ENCODE results near the gene JMJD4. TPM values are rescaled to one million over a fixed set of nuclear protein-coding genes. Genes with fewer than 3 reads are reported as not detected.

The JMJD4 gene
- total and polyA plus RNA-seq, 2 of the 4 experiments (the other 2 are of a cell fraction) = 24.6 to 28.5 TPM

DNA sequence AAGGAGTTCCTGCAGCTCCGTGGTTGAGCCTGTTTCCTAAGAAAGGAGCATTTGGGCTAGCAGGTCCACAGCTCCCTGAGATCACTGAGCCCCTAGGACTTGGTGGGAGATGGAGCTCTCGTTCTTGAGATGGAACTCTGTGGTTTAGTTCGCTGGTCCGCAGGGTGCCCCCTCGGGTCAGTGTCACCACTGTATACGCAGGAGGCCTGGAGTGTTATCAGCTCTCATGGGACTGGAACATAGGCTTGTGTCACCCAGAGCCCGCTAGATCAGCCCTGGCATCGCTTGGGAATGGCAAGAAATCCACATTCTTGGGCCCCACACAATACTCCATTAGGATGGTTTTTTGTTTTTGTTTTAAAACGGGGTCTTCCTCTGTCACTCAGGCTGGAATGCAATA is 3.7 kb upstream of the JMJD4 start:
- Histone ChIP-seq H4K8ac (ENCODE audit: low read depth in 2 of 2, low read length in 2 of 2) (no peak overlapping the region), H3K4ac (ENCODE audit: low read depth, low read length) (no peak overlapping the region), H3K56ac (ENCODE audit: extremely low read depth, insufficient read depth, low read length) (no peak overlapping the region), H2BK15ac (ENCODE audit: low read depth, low read length) (no peak overlapping the region), H3K4me2 (ENCODE audit: low read depth, low read length) (no peak overlapping the region), H3K18ac (ENCODE audit: low read depth, low read length) (no peak overlapping the region), H3K14ac (replicated peaks; ENCODE audit: low read depth, low read length) (no peak overlapping the region), H2BK5ac (ENCODE audit: low read depth, low read length, poor library complexity, severe bottlenecking) (no peak overlapping the region), H4K20me1 (ENCODE audit: insufficient read depth, low read length) (peaks cover 28% of the 10 kb centered on the region), H3K27ac (ENCODE audit: insufficient read depth, low read length) (no peak overlapping the region), H2BK20ac (ENCODE audit: low read depth, low read length) (no peak overlapping the region), H2AK5ac (ENCODE audit: low read depth, low read length) (no peak overlapping the region), H4K91ac (ENCODE audit: insufficient read depth, low read depth, low read length) (no peak overlapping the region), H3K27me3 (ENCODE audit: control insufficient read depth, insufficient read depth, low read length) (no peaks in the 10 kb centered on the region), H3K36me3 (ENCODE audit: control insufficient read depth, insufficient read depth, low read length) (peaks cover 6% of the 10 kb centered on the region), H2AFZ (replicated peaks; ENCODE audit: low read length, poor library complexity) (no peak overlapping the region), H3K4me1 (ENCODE audit: control insufficient read depth, insufficient read depth, low read length) (peaks cover 7% of the 10 kb centered on the region; the same call in 1 of the 2 replicates), H2BK120ac (ENCODE audit: low read depth, low read length) (no peak overlapping the region), H3K9me3 (ENCODE audit: control insufficient read depth, insufficient read depth, low read length) (no peaks in the 10 kb centered on the region), H3K9ac (ENCODE audit: low read depth, low read length) (no peak overlapping the region), H3K4me3 (ENCODE audit: insufficient read depth, low read depth, low read length) (no peak overlapping the region), H3K23ac (ENCODE audit: low read depth, low read length) (no peak overlapping the region), H2AK9ac (replicated peaks; ENCODE audit: low read depth, low read length, poor library complexity) (no peak overlapping the region), H4K5ac (ENCODE audit: low read depth, low read length) (no peak overlapping the region), H3K9me1 (ENCODE audit: insufficient read depth, low read length) (peaks cover 24% of the 10 kb centered on the region), H3K79me1 (ENCODE audit: low read depth in 1 of 2, low read length in 2 of 2) (peaks cover 30 to 83% of the 10 kb centered on the region in 2 experiments)
- DNase-seq (no peak), ATAC-seq (ENCODE audit: low read depth) (no peak)
- in situ Hi-C loops (cut with MboI; ENCODE audit: low sequenced_read_pairs) = no loop called here
- 86% methylated on average over 1 of the region's 9 CpGs; no CpG with 5 or more reads in 1 of the 2 experiments for WGBS, 2 experiments (ENCODE audit: extremely low coverage in 2 of 2, insufficient read length in 1 of 2)
- dilution Hi-C loops (cut with HindIII; ENCODE audit: low sequenced_read_pairs, unreplicated experiment) = no loop called here
- ChIA-PET POLR2A (ENCODE audit: unreplicated experiment) (no interaction called here), CTCF (no interaction called here)
- TF ChIP-seq, protein P1, sequence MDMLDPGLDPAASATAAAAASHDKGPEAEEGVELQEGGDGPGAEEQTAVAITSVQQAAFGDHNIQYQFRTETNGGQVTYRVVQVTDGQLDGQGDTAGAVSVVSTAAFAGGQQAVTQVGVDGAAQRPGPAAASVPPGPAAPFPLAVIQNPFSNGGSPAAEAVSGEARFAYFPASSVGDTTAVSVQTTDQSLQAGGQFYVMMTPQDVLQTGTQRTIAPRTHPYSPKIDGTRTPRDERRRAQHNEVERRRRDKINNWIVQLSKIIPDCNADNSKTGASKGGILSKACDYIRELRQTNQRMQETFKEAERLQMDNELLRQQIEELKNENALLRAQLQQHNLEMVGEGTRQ (IDR thresholded peaks at IDR 0.05; ENCODE audit: low read depth, low read length) = no peak
- no peak for TF ChIP-seq MAFK (IDR thresholded peaks at IDR 0.05; ENCODE audit: low read depth, low read length)
- TF ChIP-seq CHD1 (IDR thresholded peaks at IDR 0.05; ENCODE audit: low read depth, low read length) = no peak
- TF ChIP-seq, protein P2, sequence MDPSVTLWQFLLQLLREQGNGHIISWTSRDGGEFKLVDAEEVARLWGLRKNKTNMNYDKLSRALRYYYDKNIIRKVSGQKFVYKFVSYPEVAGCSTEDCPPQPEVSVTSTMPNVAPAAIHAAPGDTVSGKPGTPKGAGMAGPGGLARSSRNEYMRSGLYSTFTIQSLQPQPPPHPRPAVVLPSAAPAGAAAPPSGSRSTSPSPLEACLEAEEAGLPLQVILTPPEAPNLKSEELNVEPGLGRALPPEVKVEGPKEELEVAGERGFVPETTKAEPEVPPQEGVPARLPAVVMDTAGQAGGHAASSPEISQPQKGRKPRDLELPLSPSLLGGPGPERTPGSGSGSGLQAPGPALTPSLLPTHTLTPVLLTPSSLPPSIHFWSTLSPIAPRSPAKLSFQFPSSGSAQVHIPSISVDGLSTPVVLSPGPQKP (IDR thresholded peaks at IDR 0.05; ENCODE audit: borderline replicate concordance, low read depth, low read length) = no peak
- no peak for TF ChIP-seq RAD21 (IDR thresholded peaks at IDR 0.05; ENCODE audit: low read length)
- TF ChIP-seq FOS (IDR thresholded peaks at IDR 0.05; ENCODE audit: low read depth, low read length) = no peak
- no peak for TF ChIP-seq NFE2L2 (IDR thresholded peaks at IDR 0.05; ENCODE audit: low read depth, low read length)
- BruUV-seq (replicated peaks) = no TSS peak
- intact Hi-C loops (cut with micrococcal nuclease) = no loop called here
